Keratinocyte (primary cell): ENCODE results near the gene PLA2G4D. TPM values are rescaled to one million over a fixed set of nuclear protein-coding genes. Genes with fewer than 3 reads are reported as not detected.

Source experiments
- DNase-seq: peaks from one replicate; pipeline ENCODE4 v3.0.0-alpha.2; 2011; ENCODE audit warnings: low read depth, missing footprints, low spot score
- FAIRE-seq: peaks from 2 replicates; lab custom pipeline; 2011; peaks lifted over from hg19 to GRCh38; lab: Jason Lieb, UNC
- H2AFZ ChIP-seq: 2 replicates; pipeline ENCODE4 v1.6.0; 2012; ENCODE audit warnings: low read length, control low read depth, inconsistent platforms; ENCODE audit not compliant: control insufficient read depth
- H3K27ac ChIP-seq: 2 replicates; pipeline ENCODE4 v1.5.1; 2011; ENCODE audit warnings: low read length; ENCODE audit not compliant: control insufficient read depth, insufficient read depth
- H3K27me3 ChIP-seq: 3 replicates; pipeline ENCODE4 v1.6.0; 2011; ENCODE audit warnings: low read length; ENCODE audit not compliant: control insufficient read depth, insufficient read depth; ENCODE audit errors: extremely low read depth
- H3K36me3 ChIP-seq, 2 experiments: 2 replicates in 1 of 2; 3 replicates in 1 of 2; pipeline ENCODE4 v1.5.1; 2011; ENCODE audit warnings: low read length in 2 of 2, mild to moderate bottlenecking in 1 of 2; ENCODE audit not compliant: control insufficient read depth in 2 of 2, insufficient read depth in 2 of 2; ENCODE audit errors: extremely low read depth in 1 of 2
- H3K4me1 ChIP-seq: 3 replicates; pipeline ENCODE4 v1.5.1; 2011; ENCODE audit warnings: low read length; ENCODE audit not compliant: control insufficient read depth, insufficient read depth; ENCODE audit errors: extremely low read depth
- H3K4me2 ChIP-seq: 3 replicates; pipeline ENCODE4 v1.6.0; 2011; ENCODE audit warnings: low read depth, low read length; ENCODE audit not compliant: control insufficient read depth, insufficient read depth; ENCODE audit errors: extremely low read depth
- H3K4me3 ChIP-seq, 3 experiments: fragments of 200-600 bp in 1 of 3; sonication (generic) in 1 of 3; 2 replicates in 2 of 3; 3 replicates in 1 of 3; pipeline ENCODE4 v1.5.1; 2011 to 2016; ENCODE audit warnings: low read length in 3 of 3, mild to moderate bottlenecking in 3 of 3, control low read depth in 2 of 3, inconsistent platforms in 1 of 3, low read depth in 1 of 3, mixed read lengths in 1 of 3, mixed run types in 1 of 3, moderate library complexity in 1 of 3; ENCODE audit not compliant: control insufficient read depth in 2 of 3, insufficient read depth in 2 of 3; ENCODE audit errors: extremely low read depth in 1 of 3
- H3K79me2 ChIP-seq: 2 replicates; pipeline ENCODE4 v1.6.0; 2012; ENCODE audit warnings: low read length; ENCODE audit not compliant: control insufficient read depth, insufficient read depth
- H3K9ac ChIP-seq: 3 replicates; pipeline ENCODE4 v1.6.0; 2011; ENCODE audit warnings: low read length; ENCODE audit not compliant: control insufficient read depth, insufficient read depth; ENCODE audit errors: extremely low read depth
- H3K9me1 ChIP-seq: 3 replicates; pipeline ENCODE4 v1.6.0; 2011; ENCODE audit warnings: low read length; ENCODE audit not compliant: control insufficient read depth, insufficient read depth; ENCODE audit errors: extremely low read depth
- H3K9me3 ChIP-seq: 2 replicates; pipeline ENCODE4 v1.5.1; 2012; ENCODE audit warnings: low read depth, low read length; ENCODE audit not compliant: control insufficient read depth
- H4K20me1 ChIP-seq: 3 replicates; pipeline ENCODE4 v1.6.0; 2011; ENCODE audit warnings: low read length; ENCODE audit not compliant: control insufficient read depth, insufficient read depth; ENCODE audit errors: extremely low read depth
- EZH2 ChIP-seq: IDR thresholded peaks from one replicate; pipeline ENCODE4 v1.6.1; 2012; ENCODE audit warnings: inconsistent platforms, mild to moderate bottlenecking, low read length, moderate library complexity
- dilution Hi-C: fragments of 300-500 bp; cut with MboI; formaldehyde crosslinking; loops from one replicate; pipeline ENCODE4 v1.7.0; 2020; ENCODE audit warnings: low sequenced_read_pairs; ENCODE audit not compliant: extremely low pct_ligation_motif_present
- polyA plus RNA-seq, 5 experiments: library from polyadenylated mRNA; depleted of rRNA in 3 of 5; stranded (reverse) in 3 of 5; stranded (forward) in 1 of 5; unstranded in 1 of 5; fragments of >200 nt; gene quantifications; 1 replicate in 1 of 5; 2 replicates in 3 of 5; 3 replicates in 1 of 5; pipeline versions ENCODE4 v1.2.1 to v1.2.3, GENCODE V29; 2011 to 2012; ENCODE audit warnings: missing spikeins in 2 of 5, low read depth in 1 of 5, low replicate concordance in 1 of 5
- TF ChIP-seq, protein P1 (sequence below), 3 experiments: IDR thresholded peaks in 1 of 3; conservative IDR thresholded peaks in 1 of 3; optimal IDR thresholded peaks in 1 of 3; 2 replicates in 2 of 3; 3 replicates in 1 of 3; pipeline versions ENCODE3 to v1.5.1; 2011; ENCODE audit warnings: low read length in 3 of 3, mild to moderate bottlenecking in 3 of 3, moderate library complexity in 2 of 3, control low read depth in 1 of 3, inconsistent platforms in 1 of 3; ENCODE audit not compliant: insufficient read depth in 2 of 3; ENCODE audit errors: extremely low read depth in 1 of 3

PLA2G4D gene
- polyA plus RNA-seq, 1 donor (not counting 4 experiments of a cell fraction or from before 2014, with no cell fraction given), result 0.69 TPM

DNA sequence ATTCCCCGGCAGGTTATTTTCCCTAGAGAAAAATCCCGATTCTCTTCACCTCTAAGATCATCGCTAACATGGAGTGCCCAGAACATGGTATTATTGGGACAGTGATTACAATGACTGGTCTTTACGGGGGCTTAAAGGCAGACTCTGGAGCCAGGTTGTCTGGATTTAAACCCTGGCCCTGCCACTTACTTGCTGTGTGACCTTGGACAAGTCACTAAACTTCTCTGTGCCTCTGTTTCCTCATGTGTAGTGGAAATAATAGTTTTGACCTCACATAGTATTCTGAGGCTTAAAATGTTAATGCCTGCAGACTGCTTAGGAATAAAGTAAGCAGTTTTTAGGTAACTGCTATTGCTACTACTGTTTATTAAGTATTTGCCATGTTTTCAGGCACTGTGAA, 4.4 kb downstream of the PLA2G4D start:
- Histone ChIP-seq H3K79me2 (no peaks in the 10 kb centered on the region), H3K4me1 (peaks cover 53% of the 10 kb centered on the region), H3K4me2 (no peak overlapping the region), H3K4me3 (no peak overlapping the region), H3K9me1 (no peaks in the 10 kb centered on the region), H3K9ac (no peak overlapping the region), H2AFZ (no peak overlapping the region), H3K27me3 (no peaks in the 10 kb centered on the region), H3K9me3 (no peaks in the 10 kb centered on the region), H3K27ac (no peak overlapping the region), H4K20me1 (no peaks in the 10 kb centered on the region), H3K36me3 (no peaks in the 10 kb centered on the region)
- DNase-seq (no peak), FAIRE-seq (no peak)
- no peak for TF ChIP-seq EZH2
- TF ChIP-seq, protein P1, sequence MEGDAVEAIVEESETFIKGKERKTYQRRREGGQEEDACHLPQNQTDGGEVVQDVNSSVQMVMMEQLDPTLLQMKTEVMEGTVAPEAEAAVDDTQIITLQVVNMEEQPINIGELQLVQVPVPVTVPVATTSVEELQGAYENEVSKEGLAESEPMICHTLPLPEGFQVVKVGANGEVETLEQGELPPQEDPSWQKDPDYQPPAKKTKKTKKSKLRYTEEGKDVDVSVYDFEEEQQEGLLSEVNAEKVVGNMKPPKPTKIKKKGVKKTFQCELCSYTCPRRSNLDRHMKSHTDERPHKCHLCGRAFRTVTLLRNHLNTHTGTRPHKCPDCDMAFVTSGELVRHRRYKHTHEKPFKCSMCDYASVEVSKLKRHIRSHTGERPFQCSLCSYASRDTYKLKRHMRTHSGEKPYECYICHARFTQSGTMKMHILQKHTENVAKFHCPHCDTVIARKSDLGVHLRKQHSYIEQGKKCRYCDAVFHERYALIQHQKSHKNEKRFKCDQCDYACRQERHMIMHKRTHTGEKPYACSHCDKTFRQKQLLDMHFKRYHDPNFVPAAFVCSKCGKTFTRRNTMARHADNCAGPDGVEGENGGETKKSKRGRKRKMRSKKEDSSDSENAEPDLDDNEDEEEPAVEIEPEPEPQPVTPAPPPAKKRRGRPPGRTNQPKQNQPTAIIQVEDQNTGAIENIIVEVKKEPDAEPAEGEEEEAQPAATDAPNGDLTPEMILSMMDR (optimal IDR thresholded peaks at IDR 0.05 in 1 of 3, IDR thresholded peaks at IDR 0.05 in 1 of 3, conservative IDR thresholded peaks at IDR 0.05 in 1 of 3; ENCODE audit: extremely low read depth in 1 of 3, insufficient read depth in 2 of 3, low read length in 3 of 3), result no peak
- dilution Hi-C loops, result no loop called here

DNA sequence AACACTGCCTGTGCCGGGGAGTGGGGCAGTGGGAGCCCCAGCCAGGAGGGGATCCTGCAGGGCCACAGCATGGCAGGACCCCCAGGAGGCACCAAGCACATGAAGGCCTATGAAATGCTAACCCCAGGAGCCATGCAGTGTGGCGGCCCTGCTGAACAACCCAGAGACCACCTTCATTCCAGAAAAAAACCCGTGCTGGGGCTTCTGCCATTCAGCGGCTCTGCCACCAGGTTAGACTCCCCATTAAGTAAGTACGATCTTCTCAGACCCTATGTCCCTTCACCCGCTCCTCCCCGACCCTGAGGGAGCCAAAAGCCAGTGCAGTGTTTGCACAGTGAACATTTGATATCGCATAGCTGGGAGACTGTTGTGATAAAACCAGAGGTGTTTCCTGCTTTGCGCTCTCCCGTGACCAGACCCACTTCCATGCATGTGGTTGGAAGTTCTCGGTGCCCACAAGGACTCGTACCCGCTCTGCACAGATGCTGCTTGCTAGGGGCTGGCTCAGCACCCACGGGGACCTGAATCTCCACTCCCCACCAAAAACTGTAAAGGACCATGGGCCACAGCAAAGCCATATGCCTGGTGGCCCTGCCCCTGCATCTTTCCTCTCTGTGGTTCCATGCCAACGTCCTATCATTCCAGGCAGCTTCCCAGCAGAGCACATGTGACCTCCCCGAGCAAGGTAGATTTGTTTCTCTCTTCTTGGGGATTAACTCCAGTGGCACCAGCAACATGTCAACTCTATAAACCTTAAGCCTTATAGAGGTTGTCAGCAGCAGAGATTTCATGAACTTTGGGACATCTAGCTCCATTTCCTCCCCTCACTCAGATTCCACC, 5.3 kb downstream of the PLA2G4D start:
- H3K9me3 ChIP-seq, result no peaks in the 10 kb centered on the region
- dilution Hi-C loops, result no loop called here
- no peak overlapping the region for H3K27ac ChIP-seq
- no peak overlapping the region for H3K4me2 ChIP-seq
- H3K4me1 ChIP-seq, result peaks cover 52% of the 10 kb centered on the region
- DNase-seq, result no peak
- H3K79me2 ChIP-seq, result no peaks in the 10 kb centered on the region
- H3K27me3 ChIP-seq, result no peaks in the 10 kb centered on the region
- no peak overlapping the region for H3K9ac ChIP-seq
- H2AFZ ChIP-seq, result no peak overlapping the region
- H3K4me3 ChIP-seq, result no peak overlapping the region
- no peaks in the 10 kb centered on the region for H4K20me1 ChIP-seq
- no peak for TF ChIP-seq EZH2
- TF ChIP-seq, protein P1 (optimal IDR thresholded peaks at IDR 0.05 in 1 of 3, IDR thresholded peaks at IDR 0.05 in 1 of 3, conservative IDR thresholded peaks at IDR 0.05 in 1 of 3; ENCODE audit: extremely low read depth in 1 of 3, insufficient read depth in 2 of 3, low read length in 3 of 3), result no peak
- H3K36me3 ChIP-seq, result no peaks in the 10 kb centered on the region
- no peaks in the 10 kb centered on the region for H3K9me1 ChIP-seq
- no peak for FAIRE-seq
